SK-N-SH (cell line): Measurements from ENCODE around the gene MEF2A. TPM values are rescaled to one million over a fixed set of nuclear protein-coding genes. Genes with fewer than 3 reads are reported as not detected.

Experiments
- CTCF ChIA-PET: fragments of 300-600, 350-600 bp; formaldehyde crosslinking; extraction: SDS; loops from one replicate; lab custom pipeline; 2021; lab: Yijun Ruan, JAX
- POLR2A ChIA-PET: fragments of 350-600 bp; sonication (Branson Sonifier 250); formaldehyde crosslinking; extraction: SDS; loops from one replicate; lab custom pipeline; 2020; ENCODE audit warnings: antibody characterized with exemption, inconsistent platforms; lab: Yijun Ruan, JAX
- DNase-seq: peaks from one replicate; pipeline ENCODE4 v3.0.0; 2012
- H2AFZ ChIP-seq: fragments of 200-600 bp; sonication (generic); 2 replicates; pipeline ENCODE4 v1.8.1; 2016; ENCODE audit warnings: antibody characterized with exemption, mild to moderate bottlenecking, low read depth
- H3F3A ChIP-seq: fragments of 200-600 bp; sonication (generic); replicated peaks from 2 replicates; pipeline ENCODE3; 2016; ENCODE audit warnings: antibody characterized with exemption, mild to moderate bottlenecking; ENCODE audit not compliant: insufficient read depth
- H3K27ac ChIP-seq, 2 experiments: fragments of 200-500 bp in 1 of 2; fragments of 200-600 bp in 1 of 2; sonication (Bioruptor generic) in 1 of 2; sonication (generic), shearing (Covaris generic) in 1 of 2; 2 replicates each; pipeline versions ENCODE4 v1.5.1 to v1.6.1; 2014 to 2016; ENCODE audit warnings: low read depth in 2 of 2, inconsistent platforms in 1 of 2, low read length in 1 of 2, mild to moderate bottlenecking in 1 of 2, mixed read lengths in 1 of 2
- H3K27me3 ChIP-seq: fragments of 200-600 bp; sonication (generic), shearing (Covaris generic); 2 replicates; pipeline ENCODE4 v1.6.1; 2016; ENCODE audit warnings: mixed run types; ENCODE audit not compliant: insufficient read depth
- H3K36me3 ChIP-seq, 2 experiments: fragments of 200-500 bp in 1 of 2; fragments of 200-600 bp in 1 of 2; sonication (Bioruptor generic) in 1 of 2; sonication (generic) in 1 of 2; replicated peaks in 1 of 2; 2 replicates each; pipeline versions ENCODE3 to v1.5.1; 2014 to 2016; ENCODE audit warnings: low read length in 1 of 2, mild to moderate bottlenecking in 1 of 2; ENCODE audit not compliant: insufficient read depth in 2 of 2, control insufficient read depth in 1 of 2
- H3K4me1 ChIP-seq, 2 experiments: fragments of 200-500 bp in 1 of 2; fragments of 200-600 bp in 1 of 2; sonication (Bioruptor generic) in 1 of 2; sonication (generic), shearing (Covaris generic) in 1 of 2; 2 replicates each; pipeline versions ENCODE4 v1.5.1 to v1.6.1; 2014 to 2016; ENCODE audit warnings: low read depth in 1 of 2, low read length in 1 of 2, mixed run types in 1 of 2; ENCODE audit not compliant: insufficient read depth in 2 of 2, control insufficient read depth in 1 of 2
- H3K4me2 ChIP-seq: fragments of 200-600 bp; sonication (generic), shearing (Covaris generic); 2 replicates; pipeline ENCODE4 v1.6.1; 2017; ENCODE audit warnings: mixed run types
- H3K4me3 ChIP-seq, 2 experiments: fragments of 200-500 bp in 1 of 2; fragments of 200-600 bp in 1 of 2; sonication (Bioruptor generic) in 1 of 2; sonication (generic), shearing (Covaris generic) in 1 of 2; 2 replicates each; pipeline versions ENCODE4 v1.5.1 to v1.8.1; 2014 to 2016; ENCODE audit warnings: low read depth in 2 of 2, inconsistent platforms in 1 of 2, low read length in 1 of 2, mild to moderate bottlenecking in 1 of 2, mixed read lengths in 1 of 2, moderate library complexity in 1 of 2
- H3K79me2 ChIP-seq: fragments of 200-600 bp; sonication (generic); 2 replicates; pipeline ENCODE4 v1.8.1; 2017; ENCODE audit warnings: mild to moderate bottlenecking; ENCODE audit not compliant: insufficient read depth
- H3K9ac ChIP-seq: fragments of 200-600 bp; sonication (generic); 2 replicates; pipeline ENCODE4 v1.6.1; 2017; ENCODE audit warnings: mixed run types
- H3K9me2 ChIP-seq: fragments of 200-600 bp; sonication (generic); 2 replicates; pipeline ENCODE4 v1.6.1; 2017; ENCODE audit warnings: mixed run types
- H3K9me3 ChIP-seq: fragments of 200-600 bp; sonication (generic); 2 replicates; pipeline ENCODE4 v1.6.1; 2017; ENCODE audit warnings: mixed run types, mild to moderate bottlenecking, moderate library complexity
- H4K20me1 ChIP-seq: fragments of 200-600 bp; sonication (generic); 2 replicates; pipeline ENCODE4 v1.6.1; 2017; ENCODE audit warnings: mild to moderate bottlenecking, mixed run types; ENCODE audit not compliant: insufficient read depth
- ELF1 ChIP-seq: IDR thresholded peaks from 2 replicates; pipeline ENCODE4 v1.4.0; 2012
- FOXM1 ChIP-seq: IDR thresholded peaks from 2 replicates; pipeline ENCODE4 v1.4.0; 2012; ENCODE audit warnings: low read depth, mild to moderate bottlenecking
- GABPA ChIP-seq: IDR thresholded peaks from 2 replicates; pipeline ENCODE4 v1.4.0; 2012; ENCODE audit warnings: low read depth, mild to moderate bottlenecking
- GATA2 ChIP-seq: sonication (generic); formaldehyde crosslinking; IDR thresholded peaks from 2 replicates; pipeline ENCODE4 v1.5.0; 2020; ENCODE audit warnings: mild to moderate bottlenecking, missing genetic modification reagents
- IRF3 ChIP-seq: fragments of 150-350 bp; IDR thresholded peaks from 2 replicates; pipeline ENCODE4 v1.6.1; 2016; ENCODE audit warnings: mild to moderate bottlenecking, low read depth, low read length
- MAX ChIP-seq: IDR thresholded peaks from 2 replicates; pipeline ENCODE4 v1.4.0; 2012; ENCODE audit warnings: low read depth
- MEF2A ChIP-seq: IDR thresholded peaks from 2 replicates; pipeline ENCODE4 v1.4.0; 2012; ENCODE audit warnings: low read depth, borderline replicate concordance
- NFIC ChIP-seq: IDR thresholded peaks from 2 replicates; pipeline ENCODE4 v1.4.0; 2012; ENCODE audit warnings: borderline replicate concordance
- NRF1 ChIP-seq: IDR thresholded peaks from 2 replicates; pipeline ENCODE4 v1.6.1; 2012; ENCODE audit warnings: low read depth, mild to moderate bottlenecking, low read length
- RAD21 ChIP-seq: IDR thresholded peaks from 2 replicates; pipeline ENCODE4 v1.6.1; 2012; ENCODE audit warnings: mild to moderate bottlenecking, low read length
- RCOR1 ChIP-seq: fragments of 150-350 bp; IDR thresholded peaks from 2 replicates; pipeline ENCODE4 v1.6.1; 2017; ENCODE audit warnings: antibody characterized with exemption, low read length
- REST ChIP-seq: IDR thresholded peaks from 2 replicates; pipeline ENCODE4 v1.6.1; 2012; ENCODE audit warnings: mild to moderate bottlenecking, low read depth, low read length, moderate library complexity
- RFX5 ChIP-seq: IDR thresholded peaks from 2 replicates; pipeline ENCODE4 v1.6.1; 2012; ENCODE audit warnings: mild to moderate bottlenecking, improper control_type of control experiment, low read length
- SMC3 ChIP-seq: IDR thresholded peaks from 2 replicates; pipeline ENCODE4 v1.6.1; 2012; ENCODE audit warnings: low read depth, low read length, improper control_type of control experiment
- TAF1 ChIP-seq: IDR thresholded peaks from 2 replicates; pipeline ENCODE4 v1.6.1; 2012; ENCODE audit warnings: low read depth, mild to moderate bottlenecking, low read length, moderate library complexity, borderline replicate concordance
- TCF12 ChIP-seq: IDR thresholded peaks from 2 replicates; pipeline ENCODE4 v1.4.0; 2012
- TEAD4 ChIP-seq: IDR thresholded peaks from 2 replicates; pipeline ENCODE4 v1.4.0; 2012; ENCODE audit warnings: mild to moderate bottlenecking, borderline replicate concordance; ENCODE audit not compliant: insufficient read depth
- USF2 ChIP-seq: fragments of 150-350 bp; IDR thresholded peaks from 2 replicates; pipeline ENCODE4 v1.6.1; 2017; ENCODE audit warnings: antibody characterized with exemption, low read length, low read depth, borderline replicate concordance
- YY1 ChIP-seq: IDR thresholded peaks from 2 replicates; pipeline ENCODE4 v1.4.0; 2012; ENCODE audit warnings: low read depth, mild to moderate bottlenecking
- WGBS: methylation state at CpG from one replicate; pipeline ENCODE4 v1.1.6; 2017; ENCODE audit warnings: low lambda C conversion rate; 5-methylcytosine and 5-hydroxymethylcytosine counted together
- polyA plus RNA-seq, 3 experiments: library from polyadenylated mRNA; depleted of rRNA; stranded (reverse); fragments of >200 nt; gene quantifications; 2 replicates each; pipeline ENCODE4 v1.2.3, GENCODE V29; 2012

The MEF2A gene
- polyA plus RNA-seq, 1 of the 3 experiments (the other 2 are of a cell fraction): 20.9 TPM

- H4K20me1 ChIP-seq: no peaks in the 10 kb centered on the region
- no peaks in the 10 kb centered on the region for H3K27me3 ChIP-seq
- TF ChIP-seq TCF12: no peak
- TF ChIP-seq RFX5: no peak
- TF ChIP-seq YY1: no peak
- TF ChIP-seq RAD21: no peak
- H3K9me2 ChIP-seq: no peaks in the 10 kb centered on the region
- WGBS: 89% methylated on average over 4 of the region's 4 CpGs
- no peak overlapping the region for H3K9ac ChIP-seq
- H2AFZ ChIP-seq: no peak overlapping the region
- no peak for DNase-seq
- ChIA-PET POLR2A (no interaction called here), CTCF (interaction anchor here (1.8 kb wide), 1 partner anchor 26 kb away, joined by 5 read pairs; no protein-coding TSS in a partner anchor)
- no peak overlapping the region for H3K4me3 ChIP-seq
- peaks cover 35% of the 10 kb centered on the region for H3F3A ChIP-seq
- no peaks in the 10 kb centered on the region for H3K79me2 ChIP-seq
- H3K4me2 ChIP-seq: no peak overlapping the region
- peaks cover 43 to 66% of the 10 kb centered on the region in 2 experiments for H3K36me3 ChIP-seq
- no peaks in the 10 kb centered on the region for H3K9me3 ChIP-seq
- peaks cover 0 to 8% of the 10 kb centered on the region in 2 experiments; a peak in 2 of 4 replicates for H3K4me1 ChIP-seq
- no peak overlapping the region for H3K27ac ChIP-seq
These were observed 111.9 kb downstream of the MEF2A start for GRCh38 chr15:99677540-99678134.

- ChIA-PET POLR2A (no interaction called here), CTCF (interaction anchor here (1.2 kb wide), 1 partner anchor 24 kb away, joined by 3 read pairs; no protein-coding TSS in a partner anchor)
- no peak overlapping the region for H2AFZ ChIP-seq
- no peak for DNase-seq
- peaks cover 11% of the 10 kb centered on the region for H3K79me2 ChIP-seq
- H3K4me1 ChIP-seq: peaks cover 0 to 10% of the 10 kb centered on the region in 2 experiments; a peak in 3 of 4 replicates
- no peaks in the 10 kb centered on the region for H3K27me3 ChIP-seq
- H3F3A ChIP-seq: peaks cover 38% of the 10 kb centered on the region
- no peaks in the 10 kb centered on the region for H4K20me1 ChIP-seq
- no peaks in the 10 kb centered on the region for H3K9me3 ChIP-seq
- no peaks in the 10 kb centered on the region for H3K9me2 ChIP-seq
- no peak overlapping the region for H3K27ac ChIP-seq
- H3K4me3 ChIP-seq: no peak overlapping the region
- no peak overlapping the region for H3K4me2 ChIP-seq
- no peak for TF ChIP-seq IRF3
- TF ChIP-seq FOXM1: no peak
- TF ChIP-seq NFIC: no peak
- TF ChIP-seq RFX5: no peak
- no peak for TF ChIP-seq TAF1
- TF ChIP-seq REST: no peak
- no peak for TF ChIP-seq MEF2A
- no peak for TF ChIP-seq USF2
- TF ChIP-seq ELF1: no peak
- TF ChIP-seq GATA2 (CRISPR knock-in tag): no peak
- TF ChIP-seq TEAD4: no peak
- no peak for TF ChIP-seq MAX
- TF ChIP-seq TCF12: no peak
- TF ChIP-seq SMC3: no peak
- TF ChIP-seq GABPA: no peak
- TF ChIP-seq NRF1: no peak
- no peak for TF ChIP-seq RAD21
- no peak for TF ChIP-seq RCOR1
- TF ChIP-seq, all 33 proteins: peak for 0
- H3K36me3 ChIP-seq: peaks cover 26 to 62% of the 10 kb centered on the region in 2 experiments
- H3K9ac ChIP-seq: no peak overlapping the region
These were observed 114.5 kb downstream of the MEF2A start for GRCh38 chr15:99680276-99680675.
